Uterus (tissue), 4 donors: ENCODE measurements around the gene TFRC. TPM values are rescaled to one million over a fixed set of nuclear protein-coding genes. Genes with fewer than 3 reads are reported as not detected.

ENCODE experiments used
- DNase-seq, 2 donors: peaks; one replicate each; pipeline ENCODE4 v3.0.0-alpha.2; 2019 to 2020
- H3K27ac ChIP-seq, 2 donors: fragments of 200-600 bp; sonication (generic); 1 replicate in 1 of 2; 2 replicates in 1 of 2; pipeline ENCODE4 v1.5.1; 2016 to 2018
- H3K27me3 ChIP-seq, 2 donors: fragments of 200-600 bp; sonication (generic); one replicate each; pipeline ENCODE4 v1.5.1; 2018 to 2019; ENCODE audit warnings: control low read depth in 1 of 2
- H3K36me3 ChIP-seq, 2 donors: fragments of 200-600 bp; sonication (generic); one replicate each; pipeline ENCODE4 v1.5.1; 2019; ENCODE audit warnings: control low read depth in 1 of 2
- H3K4me1 ChIP-seq, 2 donors: fragments of 200-600 bp; sonication (generic); one replicate each; pipeline ENCODE4 v1.5.1; 2018 to 2019; ENCODE audit warnings: control low read depth in 1 of 2
- H3K4me3 ChIP-seq, 2 donors: fragments of 200-600 bp; sonication (generic); 1 replicate in 1 of 2; 2 replicates in 1 of 2; pipeline ENCODE4 v1.5.1; 2018 to 2019; ENCODE audit warnings: mild to moderate bottlenecking in 1 of 2
- H3K9me3 ChIP-seq, 2 donors: fragments of 200-600 bp; sonication (generic); one replicate each; pipeline ENCODE4 v1.5.1; 2019; ENCODE audit warnings: control low read depth in 1 of 2
- POLR2A ChIP-seq, 2 donors: fragments of 450-650 bp; IDR thresholded peaks; one replicate each; pipeline ENCODE4 v1.6.1; 2016; ENCODE audit warnings: antibody characterized with exemption in 2 of 2, mild to moderate bottlenecking in 1 of 2, moderate library complexity in 1 of 2
- intact Hi-C: fragments of 100-400 bp; cut with DNase I; formaldehyde crosslinking; loops from one replicate; pipeline ENCODE4 v1.15.1; 2023; ENCODE audit warnings: low total_unique reads
- total RNA-seq, 4 donors: library from RNA; depleted of rRNA in 3 of 4; stranded (reverse); fragments of >200 nt in 3 of 4; gene quantifications; one replicate each; pipeline versions ENCODE4 v1.1.0 to v1.2.4, GENCODE V29; 2014 to 2023
- TF ChIP-seq, protein P1 (sequence below), 4 experiments: fragments of 200-600 bp in 2 of 4; fragments of 450-650 bp in 2 of 4; sonication (generic) in 2 of 4; IDR thresholded peaks; one replicate each; pipeline ENCODE4 v1.5.1; 2016 to 2019; ENCODE audit warnings: antibody characterized with exemption in 4 of 4, mild to moderate bottlenecking in 2 of 4, moderate library complexity in 1 of 4
- donor health status: DM: yes; HTN: yes; CAD: no.

The TFRC gene
- total RNA-seq, 4 donors from 2014 or later: 29.5 to 87.7 (median 44.6) TPM

DNA sequence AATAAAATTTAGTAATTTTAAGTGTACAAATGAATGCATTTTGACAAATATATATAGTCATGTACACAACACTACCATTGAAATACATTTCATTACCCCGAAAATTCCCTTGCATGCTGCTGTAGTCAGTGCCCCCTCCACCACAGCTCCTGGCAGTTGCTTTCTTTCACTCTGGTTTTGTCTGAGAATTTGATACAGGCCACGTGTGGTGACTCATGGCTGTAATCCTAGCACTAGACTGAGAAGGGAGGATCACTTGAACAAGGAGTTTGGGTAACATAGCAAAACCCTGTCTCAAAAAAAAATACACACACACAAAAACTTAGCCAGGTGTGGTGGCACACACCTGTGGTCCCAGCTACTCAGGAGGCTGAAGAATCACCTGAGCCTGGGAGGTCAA is 65.4 kb downstream of the TFRC start:
- Histone ChIP-seq H3K4me3 (no peak overlapping the region), H3K27ac (no peak overlapping the region), H3K9me3 (no peaks in the 10 kb centered on the region), H3K27me3 (no peaks in the 10 kb centered on the region), H3K4me1 (no peaks in the 10 kb centered on the region), H3K36me3 (no peaks in the 10 kb centered on the region)
- intact Hi-C loops: no loop called here
- no peak for DNase-seq
- TF ChIP-seq POLR2A (IDR thresholded peaks at IDR 0.05): no peak
- TF ChIP-seq, protein P1, sequence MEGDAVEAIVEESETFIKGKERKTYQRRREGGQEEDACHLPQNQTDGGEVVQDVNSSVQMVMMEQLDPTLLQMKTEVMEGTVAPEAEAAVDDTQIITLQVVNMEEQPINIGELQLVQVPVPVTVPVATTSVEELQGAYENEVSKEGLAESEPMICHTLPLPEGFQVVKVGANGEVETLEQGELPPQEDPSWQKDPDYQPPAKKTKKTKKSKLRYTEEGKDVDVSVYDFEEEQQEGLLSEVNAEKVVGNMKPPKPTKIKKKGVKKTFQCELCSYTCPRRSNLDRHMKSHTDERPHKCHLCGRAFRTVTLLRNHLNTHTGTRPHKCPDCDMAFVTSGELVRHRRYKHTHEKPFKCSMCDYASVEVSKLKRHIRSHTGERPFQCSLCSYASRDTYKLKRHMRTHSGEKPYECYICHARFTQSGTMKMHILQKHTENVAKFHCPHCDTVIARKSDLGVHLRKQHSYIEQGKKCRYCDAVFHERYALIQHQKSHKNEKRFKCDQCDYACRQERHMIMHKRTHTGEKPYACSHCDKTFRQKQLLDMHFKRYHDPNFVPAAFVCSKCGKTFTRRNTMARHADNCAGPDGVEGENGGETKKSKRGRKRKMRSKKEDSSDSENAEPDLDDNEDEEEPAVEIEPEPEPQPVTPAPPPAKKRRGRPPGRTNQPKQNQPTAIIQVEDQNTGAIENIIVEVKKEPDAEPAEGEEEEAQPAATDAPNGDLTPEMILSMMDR (IDR thresholded peaks at IDR 0.05): no peak

DNA sequence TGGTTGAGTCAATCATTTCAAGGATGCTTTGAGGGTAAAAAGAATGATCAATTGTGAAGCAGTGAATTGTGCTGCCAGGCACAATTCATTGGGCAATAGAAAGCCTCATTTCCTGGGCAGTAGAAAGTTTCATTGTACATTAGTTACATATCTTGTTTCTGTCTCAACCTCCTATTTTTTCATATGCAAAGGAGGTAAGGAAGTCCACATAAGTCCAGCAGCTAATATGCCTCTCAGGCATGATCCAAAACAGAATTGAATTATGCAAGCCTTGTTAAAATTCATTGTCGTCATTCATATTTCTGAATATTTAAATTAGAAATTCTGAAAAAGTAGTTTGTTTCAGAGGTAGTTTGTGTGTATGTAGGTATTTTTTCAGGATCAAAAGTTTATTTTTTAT is 65.8 kb downstream of the TFRC start:
- H3K4me1 ChIP-seq: no peaks in the 10 kb centered on the region
- H3K27ac ChIP-seq: no peak overlapping the region
- no peaks in the 10 kb centered on the region for H3K9me3 ChIP-seq
- intact Hi-C loops: no loop called here
- H3K36me3 ChIP-seq: no peaks in the 10 kb centered on the region
- no peaks in the 10 kb centered on the region for H3K27me3 ChIP-seq
- no peak overlapping the region for H3K4me3 ChIP-seq
- DNase-seq: no peak
- TF ChIP-seq, protein P1 (IDR thresholded peaks at IDR 0.05): no peak
- TF ChIP-seq POLR2A (IDR thresholded peaks at IDR 0.05): no peak

DNA sequence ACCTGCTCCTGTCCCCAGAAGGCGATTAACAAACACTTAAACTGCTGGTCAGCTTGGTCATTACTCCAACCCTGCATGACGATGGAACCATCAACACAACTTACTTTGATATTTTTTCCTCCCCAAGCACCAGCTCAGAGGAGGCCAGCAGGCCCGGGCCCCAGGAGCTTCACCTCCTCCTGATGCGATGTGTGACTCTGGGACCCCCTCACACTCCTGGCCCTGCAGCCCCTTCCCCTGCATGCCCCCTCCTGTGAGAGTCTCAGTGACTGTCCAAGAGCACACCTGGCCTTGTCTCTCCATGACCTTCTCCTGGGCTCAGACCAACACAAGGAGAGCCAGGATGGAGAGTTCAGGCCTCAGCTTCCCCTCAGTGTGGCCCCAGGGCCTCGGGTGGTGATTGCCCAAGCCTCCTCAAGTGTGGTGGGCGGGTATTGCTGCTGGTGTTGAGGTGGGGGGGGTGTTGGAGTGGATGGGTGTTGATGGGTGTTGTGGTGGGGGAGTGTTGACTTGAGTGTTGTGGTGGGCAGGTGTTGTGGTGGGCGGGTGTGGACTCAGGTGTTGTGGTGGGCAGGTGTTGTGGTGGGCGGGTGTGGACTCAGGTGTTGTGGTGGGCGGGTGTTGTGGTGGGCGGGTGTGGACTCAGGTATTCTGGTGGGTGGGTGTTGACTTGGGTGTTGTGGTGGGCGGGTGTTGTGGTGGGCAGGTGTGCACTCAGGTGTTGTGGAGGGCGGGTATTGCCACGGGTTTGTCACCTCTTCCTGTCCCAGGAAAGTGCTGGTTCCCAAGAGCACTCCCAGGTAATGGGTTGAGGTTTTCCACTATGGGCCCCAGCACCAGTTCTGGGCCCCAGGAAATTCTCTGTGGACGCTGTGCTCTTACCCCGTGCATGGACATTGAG is 68.1 kb downstream of the TFRC start:
- TF ChIP-seq, protein P1 (IDR thresholded peaks at IDR 0.05): no peak
- TF ChIP-seq POLR2A (IDR thresholded peaks at IDR 0.05): no peak
- no peaks in the 10 kb centered on the region for H3K9me3 ChIP-seq
- no peak overlapping the region for H3K27ac ChIP-seq
- intact Hi-C loops: no loop called here
- H3K27me3 ChIP-seq: no peaks in the 10 kb centered on the region
- no peak for DNase-seq
- H3K4me1 ChIP-seq: no peaks in the 10 kb centered on the region
- no peak overlapping the region for H3K4me3 ChIP-seq
- no peaks in the 10 kb centered on the region for H3K36me3 ChIP-seq

DNA sequence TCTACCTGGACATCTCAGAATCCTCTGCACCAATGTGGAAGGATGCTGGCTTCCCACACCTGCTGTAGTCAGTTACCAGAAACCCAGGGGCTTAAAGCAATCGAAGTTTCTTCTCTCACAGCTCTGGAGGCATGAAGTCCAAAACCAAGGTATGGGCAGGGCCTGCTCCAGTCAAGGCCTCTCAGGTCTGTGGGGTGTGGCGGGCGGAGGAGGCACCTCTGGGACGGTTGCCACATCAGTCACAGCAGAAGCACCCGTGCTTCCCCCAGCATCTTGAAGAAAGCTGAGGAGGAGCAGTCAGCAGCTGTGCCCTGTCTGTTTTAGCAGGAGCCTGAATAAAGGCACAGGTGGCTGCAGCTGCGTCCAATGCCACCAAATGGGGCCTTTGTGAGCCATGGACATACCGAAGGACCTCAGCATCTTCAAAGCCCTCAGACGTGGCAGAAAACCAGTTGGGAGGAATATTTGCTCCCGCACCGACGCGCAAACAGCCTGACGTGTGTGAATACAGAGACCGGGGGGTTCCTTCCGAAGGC is 68.9 kb downstream of the TFRC start:
- Histone ChIP-seq H3K9me3 (no peaks in the 10 kb centered on the region), H3K36me3 (no peaks in the 10 kb centered on the region), H3K4me3 (no peak overlapping the region), H3K27ac (no peak overlapping the region), H3K27me3 (no peaks in the 10 kb centered on the region), H3K4me1 (no peaks in the 10 kb centered on the region)
- DNase-seq: no peak
- intact Hi-C loops: no loop called here
- TF ChIP-seq, protein P1 (IDR thresholded peaks at IDR 0.05): no peak
- no peak for TF ChIP-seq POLR2A (IDR thresholded peaks at IDR 0.05)

DNA sequence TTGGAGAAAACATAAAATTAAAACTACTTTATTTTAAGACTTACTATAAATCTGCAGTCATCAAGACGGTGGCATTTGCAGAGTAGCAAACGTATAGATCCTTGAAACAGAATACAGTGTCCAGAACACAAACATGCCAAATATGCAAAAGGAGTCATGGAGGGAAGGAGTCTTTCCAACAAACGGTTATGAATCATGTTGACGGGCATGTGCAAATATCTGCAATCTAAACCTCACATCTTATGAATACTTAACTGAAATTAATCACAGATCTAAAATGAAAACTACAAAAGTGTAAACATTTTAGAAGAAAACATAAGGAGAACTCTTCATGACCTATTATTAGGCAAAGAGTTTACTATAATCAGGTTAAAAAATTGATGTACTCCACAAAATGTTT is 69.4 kb downstream of the TFRC start:
- Histone ChIP-seq H3K4me3 (no peak overlapping the region), H3K4me1 (no peaks in the 10 kb centered on the region), H3K27ac (no peak overlapping the region), H3K27me3 (no peaks in the 10 kb centered on the region), H3K9me3 (no peaks in the 10 kb centered on the region), H3K36me3 (no peaks in the 10 kb centered on the region)
- TF ChIP-seq POLR2A (IDR thresholded peaks at IDR 0.05): no peak
- TF ChIP-seq, protein P1 (IDR thresholded peaks at IDR 0.05): no peak
- intact Hi-C loops: no loop called here
- DNase-seq: no peak
